Ishikawa (cell line): ENCODE measurements around the gene FCN2.

Source experiments
- CEBPB ChIP-seq: IDR thresholded peaks from 2 replicates; pipeline ENCODE4 v1.6.1; 2012
- CREB1 ChIP-seq: IDR thresholded peaks from 2 replicates; pipeline ENCODE4 v1.6.1; 2012; ENCODE audit warnings: low read depth
- EP300 ChIP-seq: IDR thresholded peaks from 2 replicates; pipeline ENCODE4 v1.6.1; 2012; ENCODE audit warnings: borderline replicate concordance
- FOXM1 ChIP-seq: IDR thresholded peaks from 2 replicates; pipeline ENCODE4 v1.6.1; 2012; ENCODE audit warnings: low read depth, borderline replicate concordance
- NFIC ChIP-seq: IDR thresholded peaks from 2 replicates; pipeline ENCODE4 v1.6.1; 2012
- RAD21 ChIP-seq: IDR thresholded peaks from 2 replicates; pipeline ENCODE4 v1.6.1; 2012; ENCODE audit warnings: low read depth
- TAF1 ChIP-seq: IDR thresholded peaks from 2 replicates; pipeline ENCODE4 v1.6.1; 2012; ENCODE audit warnings: low read depth, mild to moderate bottlenecking
- TEAD4 ChIP-seq: IDR thresholded peaks from 2 replicates; pipeline ENCODE4 v1.6.1; 2012
- YY1 ChIP-seq: IDR thresholded peaks from 2 replicates; pipeline ENCODE4 v1.6.1; 2012; ENCODE audit warnings: low read depth
- ZBTB7A ChIP-seq: IDR thresholded peaks from 2 replicates; pipeline ENCODE4 v1.6.1; 2012; ENCODE audit warnings: low read depth
- TF ChIP-seq, protein P1 (sequence below): IDR thresholded peaks from 2 replicates; pipeline ENCODE4 v1.6.1; 2012
- TF ChIP-seq, protein P2 (sequence below): IDR thresholded peaks from 2 replicates; pipeline ENCODE4 v1.6.1; 2012; ENCODE audit warnings: low read depth, mild to moderate bottlenecking

DNA sequence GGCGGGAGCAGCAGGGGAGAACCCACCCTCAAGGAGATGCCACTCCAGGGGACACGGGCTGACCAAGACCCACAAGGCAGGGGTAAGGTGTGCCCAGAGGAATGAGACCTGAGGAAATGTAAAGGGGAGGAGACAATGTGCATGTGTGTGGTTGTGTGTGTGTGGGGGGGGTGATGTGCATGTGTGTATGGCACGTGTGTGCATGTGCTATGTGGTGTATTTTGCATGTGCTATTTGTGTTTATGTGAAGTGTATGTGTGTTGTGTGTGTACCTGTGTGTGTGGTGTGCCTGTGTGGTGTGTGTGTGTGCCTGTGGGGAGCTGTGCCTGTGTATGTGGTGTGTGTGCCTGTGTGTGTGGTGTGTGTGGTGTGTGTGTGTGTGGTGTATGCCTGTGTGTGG, 33.5 kb upstream of the FCN2 start:
- TF ChIP-seq EP300 = no peak
- no peak for TF ChIP-seq RAD21
- TF ChIP-seq YY1 = no peak
- TF ChIP-seq, protein P1, sequence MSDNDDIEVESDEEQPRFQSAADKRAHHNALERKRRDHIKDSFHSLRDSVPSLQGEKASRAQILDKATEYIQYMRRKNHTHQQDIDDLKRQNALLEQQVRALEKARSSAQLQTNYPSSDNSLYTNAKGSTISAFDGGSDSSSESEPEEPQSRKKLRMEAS = no peak
- TF ChIP-seq CEBPB = no peak
- no peak for TF ChIP-seq NFIC
- no peak for TF ChIP-seq TEAD4
- TF ChIP-seq CREB1 = no peak
- TF ChIP-seq FOXM1 = no peak
- no peak for TF ChIP-seq TAF1
- TF ChIP-seq, protein P2, sequence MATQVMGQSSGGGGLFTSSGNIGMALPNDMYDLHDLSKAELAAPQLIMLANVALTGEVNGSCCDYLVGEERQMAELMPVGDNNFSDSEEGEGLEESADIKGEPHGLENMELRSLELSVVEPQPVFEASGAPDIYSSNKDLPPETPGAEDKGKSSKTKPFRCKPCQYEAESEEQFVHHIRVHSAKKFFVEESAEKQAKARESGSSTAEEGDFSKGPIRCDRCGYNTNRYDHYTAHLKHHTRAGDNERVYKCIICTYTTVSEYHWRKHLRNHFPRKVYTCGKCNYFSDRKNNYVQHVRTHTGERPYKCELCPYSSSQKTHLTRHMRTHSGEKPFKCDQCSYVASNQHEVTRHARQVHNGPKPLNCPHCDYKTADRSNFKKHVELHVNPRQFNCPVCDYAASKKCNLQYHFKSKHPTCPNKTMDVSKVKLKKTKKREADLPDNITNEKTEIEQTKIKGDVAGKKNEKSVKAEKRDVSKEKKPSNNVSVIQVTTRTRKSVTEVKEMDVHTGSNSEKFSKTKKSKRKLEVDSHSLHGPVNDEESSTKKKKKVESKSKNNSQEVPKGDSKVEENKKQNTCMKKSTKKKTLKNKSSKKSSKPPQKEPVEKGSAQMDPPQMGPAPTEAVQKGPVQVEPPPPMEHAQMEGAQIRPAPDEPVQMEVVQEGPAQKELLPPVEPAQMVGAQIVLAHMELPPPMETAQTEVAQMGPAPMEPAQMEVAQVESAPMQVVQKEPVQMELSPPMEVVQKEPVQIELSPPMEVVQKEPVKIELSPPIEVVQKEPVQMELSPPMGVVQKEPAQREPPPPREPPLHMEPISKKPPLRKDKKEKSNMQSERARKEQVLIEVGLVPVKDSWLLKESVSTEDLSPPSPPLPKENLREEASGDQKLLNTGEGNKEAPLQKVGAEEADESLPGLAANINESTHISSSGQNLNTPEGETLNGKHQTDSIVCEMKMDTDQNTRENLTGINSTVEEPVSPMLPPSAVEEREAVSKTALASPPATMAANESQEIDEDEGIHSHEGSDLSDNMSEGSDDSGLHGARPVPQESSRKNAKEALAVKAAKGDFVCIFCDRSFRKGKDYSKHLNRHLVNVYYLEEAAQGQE = no peak
- no peak for TF ChIP-seq ZBTB7A
